OCI-LY7 (cell line): Measurements from ENCODE around the gene SLC25A24. TPM values are rescaled to one million over a fixed set of nuclear protein-coding genes. Genes with fewer than 3 reads are reported as not detected.

Source experiments
- BruUV-seq: library from RNA; stranded (reverse); fragments of 400-500 nt; replicated peaks from 2 replicates; lab custom pipeline; 2021; lab: Mats Ljungman, UMichigan
- CTCF ChIA-PET: fragments of 300-600 bp; sonication (Branson Sonifier 250); formaldehyde crosslinking; loops from one replicate; lab custom pipeline; 2022; ENCODE audit warnings: antibody characterized with exemption; ENCODE audit not compliant: unreplicated experiment; lab: Charles Lee
- POLR2A ChIA-PET: fragments of 300-600 bp; sonication (Branson Sonifier 250); formaldehyde crosslinking; loops from one replicate; lab custom pipeline; 2022; ENCODE audit warnings: antibody characterized with exemption; lab: Charles Lee
- DNase-seq: peaks from one replicate; pipeline ENCODE4 v3.0.0-alpha.2; 2015; ENCODE audit warnings: low spot score
- H2AFZ ChIP-seq: fragments of 200-600 bp; sonication (generic), shearing (Covaris generic); 2 replicates; pipeline ENCODE4 v1.6.1; 2014; ENCODE audit warnings: mild to moderate bottlenecking, antibody characterized with exemption, low read length, moderate library complexity
- H3K27ac ChIP-seq: fragments of 200-600 bp; sonication (generic); 2 replicates; pipeline ENCODE4 v1.5.1; 2014; ENCODE audit warnings: mixed run types, low read depth, mild to moderate bottlenecking, moderate library complexity, low read length, inconsistent platforms; ENCODE audit not compliant: poor library complexity, severe bottlenecking
- H3K36me3 ChIP-seq: fragments of 200-600 bp; sonication (generic); 2 replicates; pipeline ENCODE4 v1.6.1; 2014; ENCODE audit warnings: mild to moderate bottlenecking, antibody characterized with exemption, low read length, moderate library complexity, mixed read lengths; ENCODE audit not compliant: insufficient read depth
- H3K4me1 ChIP-seq: fragments of 200-600 bp; sonication (generic); 2 replicates; pipeline ENCODE4 v1.5.1; 2014; ENCODE audit warnings: mild to moderate bottlenecking, low read length; ENCODE audit not compliant: insufficient read depth, poor library complexity, severe bottlenecking
- H3K4me2 ChIP-seq: fragments of 200-600 bp; sonication (generic); 2 replicates; pipeline ENCODE4 v1.6.1; 2014; ENCODE audit warnings: mild to moderate bottlenecking, low read length
- H3K4me3 ChIP-seq: fragments of 200-600 bp; sonication (generic); 2 replicates; pipeline ENCODE4 v1.5.1; 2014; ENCODE audit warnings: mild to moderate bottlenecking, low read depth, low read length; ENCODE audit not compliant: poor library complexity, severe bottlenecking
- H3K79me2 ChIP-seq: fragments of 200-600 bp; sonication (generic); 2 replicates; pipeline ENCODE4 v1.6.1; 2016; ENCODE audit warnings: low read depth, mild to moderate bottlenecking, low read length, moderate library complexity, mixed read lengths; ENCODE audit not compliant: insufficient read depth
- H3K9me2 ChIP-seq: fragments of 200-600 bp; sonication (generic); 2 replicates; pipeline ENCODE4 v1.6.1; 2016; ENCODE audit warnings: mild to moderate bottlenecking, low read length, mixed read lengths; ENCODE audit not compliant: insufficient read depth
- H3K9me3 ChIP-seq: fragments of 200-600 bp; sonication (generic); 2 replicates; pipeline ENCODE4 v1.6.1; 2014; ENCODE audit warnings: mild to moderate bottlenecking, mixed run types, low read length, mixed read lengths
- H4K20me1 ChIP-seq: fragments of 200-600 bp; sonication (generic); 2 replicates; pipeline ENCODE4 v1.6.1; 2014; ENCODE audit warnings: mild to moderate bottlenecking, antibody characterized with exemption, low read length, moderate library complexity, mixed read lengths; ENCODE audit not compliant: insufficient read depth
- CTCF ChIP-seq: fragments of 200-600 bp; sonication (generic); conservative IDR thresholded peaks from 2 replicates; pipeline ENCODE4 v1.5.1; 2014; ENCODE audit warnings: mild to moderate bottlenecking, antibody characterized with exemption, low read length, moderate library complexity, mixed read lengths
- EZH2phosphoT487 ChIP-seq: fragments of 200-600 bp; sonication (generic); IDR thresholded peaks from 2 replicates; pipeline ENCODE4 v1.6.1; 2018; ENCODE audit warnings: low read depth, borderline replicate concordance, mild to moderate bottlenecking, mixed run types, antibody characterized with exemption, low read length, moderate library complexity, mixed read lengths
- intact Hi-C: fragments of 100-400 bp; cut with micrococcal nuclease; formaldehyde crosslinking; loops from one replicate; pipeline ENCODE4 v1.10.0; 2022; ENCODE audit not compliant: unreplicated experiment
- total RNA-seq, 2 experiments: library from RNA; depleted of rRNA in 1 of 2; stranded (reverse); fragments of >200 nt in 1 of 2; shearing (Covaris generic) in 1 of 2; gene quantifications; 2 replicates each; pipeline ENCODE4 v1.2.3, GENCODE V29; 2014 to 2022

SLC25A24 gene
- total RNA-seq, 2 experiments from 2014 or later: not detected

- Histone ChIP-seq H3K27ac (no peak overlapping the region), H3K9me2 (no peaks in the 10 kb centered on the region), H3K4me1 (peaks cover 7% of the 10 kb centered on the region), H4K20me1 (no peaks in the 10 kb centered on the region), H3K79me2 (no peaks in the 10 kb centered on the region), H3K4me2 (0 out of 2 replicates have a peak overlapping the region, but pooled peaks have one; percentile 5), H3K4me3 (no peak overlapping the region), H3K9me3 (no peaks in the 10 kb centered on the region), H2AFZ (peak overlapping the region; percentile 71), H3K36me3 (no peaks in the 10 kb centered on the region)
- BruUV-seq: no TSS peak
- intact Hi-C loops: no loop called here
- TF ChIP-seq EZH2phosphoT487: no peak
- TF ChIP-seq CTCF: no peak
- CTCF ChIA-PET: no interaction called here
- peak; percentile 36 for DNase-seq
- POLR2A ChIA-PET: interaction anchor here (0.7 to 0.8 kb wide), 5 partner anchors 332 to 1099 kb away, joined by 3 to 9 read pairs (median 6); no protein-coding TSS in a partner anchor
Observed at GRCh38 chr1:108114033-108114599, 86.0 kb downstream of the SLC25A24 start.

- Histone ChIP-seq H3K4me1 (peaks cover 7% of the 10 kb centered on the region), H3K4me2 (no peak overlapping the region), H4K20me1 (no peaks in the 10 kb centered on the region), H3K36me3 (no peaks in the 10 kb centered on the region), H3K79me2 (no peaks in the 10 kb centered on the region), H3K4me3 (no peak overlapping the region), H3K9me2 (no peaks in the 10 kb centered on the region), H2AFZ (no peak overlapping the region), H3K27ac (no peak overlapping the region), H3K9me3 (no peaks in the 10 kb centered on the region)
- intact Hi-C loops: no loop called here
- CTCF ChIA-PET: no interaction called here
- POLR2A ChIA-PET: interaction anchor here (0.8 kb wide), 1 partner anchor 331 kb away, joined by 3 read pairs; no protein-coding TSS in a partner anchor
- no peak for DNase-seq
- TF ChIP-seq CTCF: no peak
- no peak for TF ChIP-seq EZH2phosphoT487
- BruUV-seq: no TSS peak
Observed at GRCh38 chr1:108113496-108113895, 86.6 kb downstream of the SLC25A24 start.

- CTCF ChIA-PET: no interaction called here
- H3K4me2 ChIP-seq: no peak overlapping the region
- POLR2A ChIA-PET: no interaction called here
- no peaks in the 10 kb centered on the region for H3K9me2 ChIP-seq
- H3K36me3 ChIP-seq: no peaks in the 10 kb centered on the region
- BruUV-seq: no TSS peak
- H3K27ac ChIP-seq: no peak overlapping the region
- no peak overlapping the region for H3K4me3 ChIP-seq
- no peaks in the 10 kb centered on the region for H3K9me3 ChIP-seq
- TF ChIP-seq CTCF (no peak), EZH2phosphoT487 (no peak)
- no peak for DNase-seq
- H3K4me1 ChIP-seq: peaks cover 6% of the 10 kb centered on the region
- no peaks in the 10 kb centered on the region for H3K79me2 ChIP-seq
- no peaks in the 10 kb centered on the region for H4K20me1 ChIP-seq
- intact Hi-C loops: no loop called here
- H2AFZ ChIP-seq: no peak overlapping the region
Observed at GRCh38 chr1:108109295-108109973, 90.7 kb downstream of the SLC25A24 start.
